H9 (cell line): ENCODE data around the gene TMC2. TPM values are rescaled to one million over a fixed set of nuclear protein-coding genes. Genes with fewer than 3 reads are reported as not detected.

Source experiments
- DNase-seq: peaks from one replicate; pipeline ENCODE4 v3.0.0-alpha.2; 2017
- H2AFZ ChIP-seq: one replicate; pipeline ENCODE4 v1.6.1; 2013; ENCODE audit warnings: mild to moderate bottlenecking, low read length, control low read depth, moderate library complexity
- H2AK5ac ChIP-seq: 2 replicates; pipeline ENCODE4 v1.6.1; 2013; ENCODE audit warnings: low read length, control low read depth, mixed read lengths; ENCODE audit not compliant: insufficient read length
- H2BK120ac ChIP-seq: one replicate; pipeline ENCODE4 v1.6.1; 2013; ENCODE audit warnings: low read depth, mild to moderate bottlenecking, low read length, control low read depth, inconsistent platforms; ENCODE audit not compliant: poor library complexity, severe bottlenecking
- H2BK12ac ChIP-seq: 2 replicates; pipeline ENCODE4 v1.6.1; 2013; ENCODE audit warnings: low read length, control low read depth, mixed read lengths, low read depth; ENCODE audit not compliant: insufficient read length
- H2BK15ac ChIP-seq: 2 replicates; pipeline ENCODE4 v1.6.1; 2013; ENCODE audit warnings: low read depth, low read length, control low read depth
- H2BK20ac ChIP-seq: one replicate; pipeline ENCODE4 v1.6.1; 2013; ENCODE audit warnings: low read depth, mild to moderate bottlenecking, low read length, control low read depth, inconsistent platforms; ENCODE audit not compliant: poor library complexity, severe bottlenecking
- H2BK5ac ChIP-seq: 2 replicates; pipeline ENCODE4 v1.6.1; 2013; ENCODE audit warnings: low read length, control low read depth, mixed read lengths; ENCODE audit not compliant: insufficient read length
- H3K14ac ChIP-seq: 2 replicates; pipeline ENCODE4 v1.6.1; 2013; ENCODE audit warnings: low read length, control low read depth; ENCODE audit not compliant: insufficient read depth
- H3K18ac ChIP-seq: 2 replicates; pipeline ENCODE4 v1.6.1; 2013; ENCODE audit warnings: low read depth, mild to moderate bottlenecking, mixed read lengths, low read length, control low read depth; ENCODE audit not compliant: insufficient read length
- H3K23ac ChIP-seq: 2 replicates; pipeline ENCODE4 v1.6.1; 2013; ENCODE audit warnings: low read length, control low read depth, mixed read lengths, low read depth; ENCODE audit not compliant: insufficient read length
- H3K23me2 ChIP-seq: 2 replicates; pipeline ENCODE4 v1.6.1; 2013; ENCODE audit warnings: low read depth, mild to moderate bottlenecking, mixed read lengths, low read length, control low read depth; ENCODE audit not compliant: insufficient read length, poor library complexity, severe bottlenecking
- H3K27ac ChIP-seq: 2 replicates; pipeline ENCODE4 v1.5.1; 2013; ENCODE audit warnings: low read length, control low read depth, mixed read lengths, low read depth; ENCODE audit not compliant: insufficient read length
- H3K27me3 ChIP-seq: 2 replicates; pipeline ENCODE4 v1.6.1; 2013; ENCODE audit warnings: low read length, control low read depth, inconsistent platforms; ENCODE audit not compliant: insufficient read depth
- H3K4ac ChIP-seq: 2 replicates; pipeline ENCODE4 v1.6.1; 2013; ENCODE audit warnings: low read depth, mild to moderate bottlenecking, control low read depth, inconsistent platforms, low read length, moderate library complexity
- H3K4me1 ChIP-seq: 2 replicates; pipeline ENCODE4 v1.6.1; 2013; ENCODE audit warnings: low read length, control low read depth, inconsistent platforms; ENCODE audit not compliant: insufficient read depth
- H3K4me2 ChIP-seq: 2 replicates; pipeline ENCODE4 v1.6.1; 2013; ENCODE audit warnings: low read length, control low read depth, mixed read lengths; ENCODE audit not compliant: insufficient read length, insufficient read depth
- H3K56ac ChIP-seq: 2 replicates; pipeline ENCODE4 v1.6.1; 2013; ENCODE audit warnings: low read depth, mild to moderate bottlenecking, mixed read lengths, low read length, control low read depth; ENCODE audit not compliant: insufficient read length
- H3K79me1 ChIP-seq: 2 replicates; pipeline ENCODE4 v1.6.1; 2013; ENCODE audit warnings: low read depth, mild to moderate bottlenecking, moderate library complexity, low read length, control low read depth, inconsistent platforms; ENCODE audit not compliant: insufficient read depth, poor library complexity, severe bottlenecking
- H3K79me2 ChIP-seq: 2 replicates; pipeline ENCODE4 v1.6.1; 2013; ENCODE audit warnings: low read length, control low read depth, inconsistent platforms; ENCODE audit not compliant: insufficient read depth
- H3K9ac ChIP-seq: 2 replicates; pipeline ENCODE4 v1.6.1; 2013; ENCODE audit warnings: low read length, control low read depth, mixed read lengths; ENCODE audit not compliant: insufficient read length; ENCODE audit errors: extremely low read depth
- H3K9me3 ChIP-seq: one replicate; pipeline ENCODE4 v1.6.1; 2013; ENCODE audit warnings: low read depth, low read length, inconsistent platforms; ENCODE audit not compliant: control insufficient read depth
- H3T11ph ChIP-seq: one replicate; pipeline ENCODE4 v1.6.1; 2013; ENCODE audit warnings: mild to moderate bottlenecking, low read length, control low read depth, inconsistent platforms
- H4K20me1 ChIP-seq: one replicate; pipeline ENCODE4 v1.6.1; 2013; ENCODE audit not compliant: control insufficient read depth, insufficient read length, insufficient read depth
- H4K5ac ChIP-seq: 2 replicates; pipeline ENCODE4 v1.6.1; 2013; ENCODE audit warnings: low read depth, mild to moderate bottlenecking, mixed read lengths, low read length, control low read depth; ENCODE audit not compliant: insufficient read length
- H4K8ac ChIP-seq: replicated peaks from 2 replicates; pipeline ENCODE4 v1.6.1; 2013; ENCODE audit warnings: low read length, control low read depth, mixed read lengths, low read depth; ENCODE audit not compliant: insufficient read length
- H4K91ac ChIP-seq: 2 replicates; pipeline ENCODE4 v1.6.1; 2013; ENCODE audit warnings: low read depth, mild to moderate bottlenecking, moderate library complexity, mixed read lengths, low read length, control low read depth; ENCODE audit not compliant: insufficient read length
- H3K27ac Mint-ChIP-seq, 3 experiments: 2 replicates in 2 of 3; 3 replicates in 1 of 3; pipeline ENCODE4 v1.8.0; 2020 to 2021; ENCODE audit warnings: mixed read lengths in 3 of 3, mild to moderate bottlenecking in 1 of 3, moderate library complexity in 1 of 3
- H3K27me3 Mint-ChIP-seq: 2 replicates; pipeline ENCODE4 v1.8.0; 2021; ENCODE audit warnings: low read depth, mild to moderate bottlenecking, moderate library complexity, mixed read lengths
- H3K36me3 Mint-ChIP-seq, 3 experiments: 2 replicates in 2 of 3; 3 replicates in 1 of 3; pipeline ENCODE4 v1.8.0; 2020 to 2021; ENCODE audit warnings: low read depth in 3 of 3, mixed read lengths in 3 of 3; ENCODE audit not compliant: insufficient read depth in 1 of 3
- H3K4me1 Mint-ChIP-seq, 2 experiments: 2 replicates each; pipeline ENCODE4 v1.8.0; 2020; ENCODE audit warnings: mixed read lengths in 2 of 2
- H3K4me3 Mint-ChIP-seq, 2 experiments: 2 replicates in 1 of 2; 3 replicates in 1 of 2; pipeline ENCODE4 v1.8.0; 2020 to 2021; ENCODE audit warnings: mild to moderate bottlenecking in 2 of 2, mixed read lengths in 2 of 2, moderate library complexity in 1 of 2
- H3K9me3 Mint-ChIP-seq, 2 experiments: 2 replicates in 1 of 2; 3 replicates in 1 of 2; pipeline ENCODE4 v1.8.0; 2020; ENCODE audit warnings: mild to moderate bottlenecking in 2 of 2, mixed read lengths in 2 of 2, moderate library complexity in 1 of 2
- WGBS: extraction: QIAGEN DNeasy Blood & Tissue Kit; methylation state at CpG from one replicate; pipeline ENCODE4 v1.1.7; 2013; ENCODE audit warnings: missing lambda C conversion rate, low lambda C conversion rate, mixed read lengths; ENCODE audit not compliant: insufficient read length; ENCODE audit errors: extremely low coverage; 5-methylcytosine and 5-hydroxymethylcytosine counted together
- total RNA-seq: library from RNA; stranded (reverse); gene quantifications from 2 replicates; pipeline ENCODE4 v1.2.1, GENCODE V29; 2021
- TF ChIP-seq, protein P1 (sequence below): fragments of 200-600 bp; sonication (generic); conservative IDR thresholded peaks from 3 replicates; pipeline ENCODE4 v1.8.0; 2021; ENCODE audit warnings: antibody characterized with exemption, mild to moderate bottlenecking

The TMC2 gene
- total RNA-seq, 1 experiment from 2014 or later = not detected

DNA sequence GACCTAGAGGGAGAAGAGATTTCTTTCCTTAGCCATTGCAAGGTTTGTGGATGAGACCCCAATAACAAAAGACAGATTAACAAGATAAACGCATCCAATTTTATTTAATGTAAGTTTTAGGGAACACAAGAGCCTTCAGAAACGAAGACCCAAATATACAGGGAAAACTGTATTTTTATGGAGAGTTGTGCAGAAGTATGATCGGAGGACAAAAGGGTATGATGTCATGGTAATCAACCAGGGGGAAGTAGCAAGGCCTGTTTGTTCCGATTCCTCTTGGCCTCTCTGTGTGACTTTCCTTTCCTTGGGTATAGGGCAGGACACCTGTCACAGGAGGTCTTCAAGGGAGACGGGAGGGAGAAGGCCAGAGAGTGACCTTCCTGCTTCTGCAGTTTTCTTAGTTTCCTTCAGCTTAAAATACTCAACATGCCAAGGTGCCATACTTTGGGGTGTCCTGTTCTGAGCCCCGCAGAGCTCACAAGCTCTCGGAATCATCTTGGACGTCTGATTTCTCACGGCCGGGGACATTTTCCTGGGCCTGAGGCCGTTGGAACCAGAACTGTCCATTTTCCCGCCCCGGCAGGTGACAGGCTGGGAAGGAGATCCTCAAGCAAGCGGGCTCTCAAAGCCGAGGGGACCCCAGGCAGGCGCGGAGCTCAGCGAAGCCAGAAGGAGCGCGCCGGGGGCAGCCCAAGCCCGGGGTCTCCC, 21.7 kb downstream of the TMC2 start:
- Mint-ChIP-seq H3K27me3 (peaks cover 90% of the 10 kb centered on the region), H3K4me3 (peak overlapping the region; percentile 53 to 80)

More for the DNA sequence above, 21.7 kb downstream of the TMC2 start:
- Histone ChIP-seq H3K9ac (no peak overlapping the region), H3K4me1 (no peaks in the 10 kb centered on the region), H3K14ac (no peak overlapping the region; the same call in 1 of the 2 replicates), H3K27ac (no peak overlapping the region), H3T11ph (no peak overlapping the region), H2AK5ac (no peak overlapping the region), H3K4me2 (peak overlapping the region; percentile 39), H3K9me3 (no peaks in the 10 kb centered on the region), H3K18ac (no peak overlapping the region), H3K79me2 (no peaks in the 10 kb centered on the region), H4K91ac (no peak overlapping the region), H3K23me2 (peaks cover 8% of the 10 kb centered on the region), H3K56ac (no peak overlapping the region), H3K23ac (no peak overlapping the region), H2BK5ac (no peak overlapping the region), H2BK15ac (no peak overlapping the region; the same call in 1 of the 2 replicates), H3K27me3 (peaks cover 25% of the 10 kb centered on the region), H2BK120ac (no peak overlapping the region), H2AFZ (no peak overlapping the region), H4K8ac (no peak overlapping the region), H3K79me1 (no peaks in the 10 kb centered on the region), H4K5ac (no peak overlapping the region), H3K4ac (no peak overlapping the region), H2BK20ac (no peak overlapping the region), H2BK12ac (no peak overlapping the region), H4K20me1 (no peaks in the 10 kb centered on the region)
- TF ChIP-seq, protein P1, sequence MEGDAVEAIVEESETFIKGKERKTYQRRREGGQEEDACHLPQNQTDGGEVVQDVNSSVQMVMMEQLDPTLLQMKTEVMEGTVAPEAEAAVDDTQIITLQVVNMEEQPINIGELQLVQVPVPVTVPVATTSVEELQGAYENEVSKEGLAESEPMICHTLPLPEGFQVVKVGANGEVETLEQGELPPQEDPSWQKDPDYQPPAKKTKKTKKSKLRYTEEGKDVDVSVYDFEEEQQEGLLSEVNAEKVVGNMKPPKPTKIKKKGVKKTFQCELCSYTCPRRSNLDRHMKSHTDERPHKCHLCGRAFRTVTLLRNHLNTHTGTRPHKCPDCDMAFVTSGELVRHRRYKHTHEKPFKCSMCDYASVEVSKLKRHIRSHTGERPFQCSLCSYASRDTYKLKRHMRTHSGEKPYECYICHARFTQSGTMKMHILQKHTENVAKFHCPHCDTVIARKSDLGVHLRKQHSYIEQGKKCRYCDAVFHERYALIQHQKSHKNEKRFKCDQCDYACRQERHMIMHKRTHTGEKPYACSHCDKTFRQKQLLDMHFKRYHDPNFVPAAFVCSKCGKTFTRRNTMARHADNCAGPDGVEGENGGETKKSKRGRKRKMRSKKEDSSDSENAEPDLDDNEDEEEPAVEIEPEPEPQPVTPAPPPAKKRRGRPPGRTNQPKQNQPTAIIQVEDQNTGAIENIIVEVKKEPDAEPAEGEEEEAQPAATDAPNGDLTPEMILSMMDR = no peak
- no CpG with 5 or more reads among the region's 22 CpGs for WGBS
- Mint-ChIP-seq H3K27ac (no peak overlapping the region), H3K4me1 (peaks cover 4 to 5% of the 10 kb centered on the region in 2 experiments; a peak in 1 of 4 replicates), H3K36me3 (no peaks in the 10 kb centered on the region; a peak in 1 of 7 replicates), H3K9me3 (no peaks in the 10 kb centered on the region)
- no peak for DNase-seq
